C4-2B (cell line): ENCODE results near the gene CACNA2D1.

Experiments
- H3K27ac ChIP-seq: fragments of 450-650 bp; 2 replicates; pipeline ENCODE4 v1.5.1; 2017
- CTCF ChIP-seq: fragments of 450-650 bp; conservative IDR thresholded peaks from 2 replicates; pipeline ENCODE4 v1.5.1; 2017; ENCODE audit warnings: mild to moderate bottlenecking
- ZFX ChIP-seq: fragments of 450-650 bp; IDR thresholded peaks from 2 replicates; pipeline ENCODE4 v1.6.1; 2017

CACNA2D1 gene

GRCh38 chr7:81944058-81944457, 499.5 kb downstream of the CACNA2D1 start:
- H3K27ac ChIP-seq = no peak overlapping the region
- TF ChIP-seq ZFX (no peak), CTCF (no peak)

- TF ChIP-seq ZFX = no peak
- no peak for TF ChIP-seq CTCF
- no peak overlapping the region for H3K27ac ChIP-seq
These were observed 506.5 kb downstream of the CACNA2D1 start for GRCh38 chr7:81937091-81937490.

- TF ChIP-seq CTCF = no peak
- no peak overlapping the region for H3K27ac ChIP-seq
These were observed 508.8 kb downstream of the CACNA2D1 start for GRCh38 chr7:81934596-81935301.

GRCh38 chr7:81932936-81933335, 510.6 kb downstream of the CACNA2D1 start:
- no peak overlapping the region for H3K27ac ChIP-seq
- TF ChIP-seq CTCF (no peak), ZFX (no peak)

- TF ChIP-seq ZFX = no peak
- TF ChIP-seq CTCF = no peak
- no peak overlapping the region for H3K27ac ChIP-seq
These were observed 514.2 kb downstream of the CACNA2D1 start for GRCh38 chr7:81929386-81929785.

GRCh38 chr7:81926154-81926553, 517.4 kb downstream of the CACNA2D1 start:
- TF ChIP-seq ZFX (no peak), CTCF (no peak)
- no peak overlapping the region for H3K27ac ChIP-seq

- TF ChIP-seq CTCF = no peak
- no peak for TF ChIP-seq ZFX
- no peak overlapping the region for H3K27ac ChIP-seq
These were observed 518.0 kb downstream of the CACNA2D1 start for GRCh38 chr7:81925530-81925929.
